DND-41 (cell line): ENCODE results near the gene ADH1C.

Experiments
- EZH2 ChIP-seq: IDR thresholded peaks from 3 replicates; pipeline ENCODE4 v1.6.1; 2012; ENCODE audit warnings: borderline replicate concordance, low read depth, mild to moderate bottlenecking, moderate library complexity, low read length, inconsistent platforms; ENCODE audit not compliant: severe bottlenecking
- TF ChIP-seq, protein P1 (sequence below): IDR thresholded peaks from 2 replicates; pipeline ENCODE4 v1.5.1; 2012; ENCODE audit warnings: borderline replicate concordance, low read length, moderate library complexity, mild to moderate bottlenecking; ENCODE audit not compliant: poor library complexity, severe bottlenecking; ENCODE audit errors: extremely low read depth

DNA sequence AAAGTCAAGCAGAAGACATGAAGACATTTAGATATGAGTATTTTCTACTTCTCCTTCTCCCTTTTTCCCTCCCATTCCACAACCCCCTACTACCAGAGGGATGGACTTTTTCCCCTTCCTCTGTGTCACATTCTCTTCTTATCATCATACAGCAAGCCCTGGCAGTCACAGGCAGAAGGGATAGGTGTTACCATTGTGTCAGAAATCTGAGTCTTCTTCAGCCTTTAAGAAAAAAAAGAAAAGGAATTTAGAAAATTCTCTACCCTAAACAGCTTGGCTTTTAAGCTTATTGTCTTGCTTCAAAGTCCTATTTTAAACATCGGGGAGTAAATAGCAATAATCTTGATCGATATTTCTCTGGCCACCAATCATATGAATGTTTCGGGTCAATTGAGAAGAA, 30.9 kb upstream of the ADH1C start:
- TF ChIP-seq, protein P1, sequence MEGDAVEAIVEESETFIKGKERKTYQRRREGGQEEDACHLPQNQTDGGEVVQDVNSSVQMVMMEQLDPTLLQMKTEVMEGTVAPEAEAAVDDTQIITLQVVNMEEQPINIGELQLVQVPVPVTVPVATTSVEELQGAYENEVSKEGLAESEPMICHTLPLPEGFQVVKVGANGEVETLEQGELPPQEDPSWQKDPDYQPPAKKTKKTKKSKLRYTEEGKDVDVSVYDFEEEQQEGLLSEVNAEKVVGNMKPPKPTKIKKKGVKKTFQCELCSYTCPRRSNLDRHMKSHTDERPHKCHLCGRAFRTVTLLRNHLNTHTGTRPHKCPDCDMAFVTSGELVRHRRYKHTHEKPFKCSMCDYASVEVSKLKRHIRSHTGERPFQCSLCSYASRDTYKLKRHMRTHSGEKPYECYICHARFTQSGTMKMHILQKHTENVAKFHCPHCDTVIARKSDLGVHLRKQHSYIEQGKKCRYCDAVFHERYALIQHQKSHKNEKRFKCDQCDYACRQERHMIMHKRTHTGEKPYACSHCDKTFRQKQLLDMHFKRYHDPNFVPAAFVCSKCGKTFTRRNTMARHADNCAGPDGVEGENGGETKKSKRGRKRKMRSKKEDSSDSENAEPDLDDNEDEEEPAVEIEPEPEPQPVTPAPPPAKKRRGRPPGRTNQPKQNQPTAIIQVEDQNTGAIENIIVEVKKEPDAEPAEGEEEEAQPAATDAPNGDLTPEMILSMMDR, result no peak
- TF ChIP-seq EZH2, result no peak
